NB4 (cell line): ENCODE results near the gene CA9.
"Not testable (repeated sequence)": the region's sequence is repeated elsewhere in the genome, so short reads cannot be mapped to it uniquely, and the experiment has no call there.

ENCODE experiments used
- DNase-seq: peaks from one replicate; pipeline ENCODE4 v3.0.0; 2010; ENCODE audit warnings: low read depth
- H3K4me3 ChIP-seq: one replicate; pipeline ENCODE4 v1.5.1; 2011; ENCODE audit warnings: mild to moderate bottlenecking, low read depth, low read length, moderate library complexity
- MYC ChIP-seq: IDR thresholded peaks from 2 replicates; pipeline ENCODE4 v1.6.1; 2011; ENCODE audit warnings: low read depth, low read length
- POLR2A ChIP-seq: IDR thresholded peaks from 2 replicates; pipeline ENCODE4 v1.6.1; 2011; ENCODE audit warnings: mild to moderate bottlenecking; ENCODE audit not compliant: insufficient read length; ENCODE audit errors: extremely low read depth
- TF ChIP-seq, protein P1 (sequence below): IDR thresholded peaks from one replicate; pipeline ENCODE4 v1.5.1; 2012; ENCODE audit warnings: low read depth, low read length
- TF ChIP-seq, protein P2 (sequence below): IDR thresholded peaks from 2 replicates; pipeline ENCODE4 v1.6.1; 2011; ENCODE audit warnings: low read depth, low read length

CA9 gene

DNA sequence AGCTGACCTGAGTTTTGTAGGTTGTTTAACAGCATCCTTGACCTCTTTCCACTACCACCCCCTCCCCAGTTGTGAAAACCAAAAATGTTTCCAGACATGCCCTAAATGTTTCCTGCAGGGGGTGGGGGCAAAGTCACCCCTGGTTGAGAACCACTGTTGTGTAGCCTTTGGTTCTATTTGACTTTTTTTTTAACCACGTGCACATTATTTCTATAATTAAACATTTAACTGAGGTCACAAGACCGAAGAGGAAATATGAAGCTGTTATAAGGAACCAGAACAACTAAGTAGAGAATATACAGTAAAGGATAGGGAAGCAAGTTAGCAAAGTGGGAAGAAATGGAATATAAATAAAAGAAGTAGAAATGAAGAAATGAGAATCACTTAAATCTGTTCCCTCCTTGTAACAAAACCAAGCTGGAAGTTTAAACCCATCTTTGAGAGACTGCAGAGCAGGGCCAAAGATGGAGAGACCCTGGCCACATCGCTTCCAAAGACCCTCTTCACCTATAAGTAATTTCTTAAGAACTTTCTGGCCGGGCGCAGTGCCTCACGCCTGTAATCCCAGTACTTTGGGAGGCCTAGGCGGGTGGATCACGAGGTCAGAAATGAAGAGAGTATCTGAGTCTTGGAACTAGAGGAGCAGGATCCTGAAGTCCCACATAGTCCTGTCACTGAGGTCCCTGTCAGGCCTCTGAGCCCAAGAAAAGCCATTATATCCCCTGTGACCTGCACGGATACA is 37.4 kb upstream of the CA9 start:
- DNase-seq: no peak
- TF ChIP-seq POLR2A (no peak), MYC (no peak)
- TF ChIP-seq, protein P1, sequence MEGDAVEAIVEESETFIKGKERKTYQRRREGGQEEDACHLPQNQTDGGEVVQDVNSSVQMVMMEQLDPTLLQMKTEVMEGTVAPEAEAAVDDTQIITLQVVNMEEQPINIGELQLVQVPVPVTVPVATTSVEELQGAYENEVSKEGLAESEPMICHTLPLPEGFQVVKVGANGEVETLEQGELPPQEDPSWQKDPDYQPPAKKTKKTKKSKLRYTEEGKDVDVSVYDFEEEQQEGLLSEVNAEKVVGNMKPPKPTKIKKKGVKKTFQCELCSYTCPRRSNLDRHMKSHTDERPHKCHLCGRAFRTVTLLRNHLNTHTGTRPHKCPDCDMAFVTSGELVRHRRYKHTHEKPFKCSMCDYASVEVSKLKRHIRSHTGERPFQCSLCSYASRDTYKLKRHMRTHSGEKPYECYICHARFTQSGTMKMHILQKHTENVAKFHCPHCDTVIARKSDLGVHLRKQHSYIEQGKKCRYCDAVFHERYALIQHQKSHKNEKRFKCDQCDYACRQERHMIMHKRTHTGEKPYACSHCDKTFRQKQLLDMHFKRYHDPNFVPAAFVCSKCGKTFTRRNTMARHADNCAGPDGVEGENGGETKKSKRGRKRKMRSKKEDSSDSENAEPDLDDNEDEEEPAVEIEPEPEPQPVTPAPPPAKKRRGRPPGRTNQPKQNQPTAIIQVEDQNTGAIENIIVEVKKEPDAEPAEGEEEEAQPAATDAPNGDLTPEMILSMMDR: no peak
- TF ChIP-seq, protein P2, sequence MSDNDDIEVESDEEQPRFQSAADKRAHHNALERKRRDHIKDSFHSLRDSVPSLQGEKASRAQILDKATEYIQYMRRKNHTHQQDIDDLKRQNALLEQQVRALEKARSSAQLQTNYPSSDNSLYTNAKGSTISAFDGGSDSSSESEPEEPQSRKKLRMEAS: no peak
- H3K4me3 ChIP-seq: no peak overlapping the region

DNA sequence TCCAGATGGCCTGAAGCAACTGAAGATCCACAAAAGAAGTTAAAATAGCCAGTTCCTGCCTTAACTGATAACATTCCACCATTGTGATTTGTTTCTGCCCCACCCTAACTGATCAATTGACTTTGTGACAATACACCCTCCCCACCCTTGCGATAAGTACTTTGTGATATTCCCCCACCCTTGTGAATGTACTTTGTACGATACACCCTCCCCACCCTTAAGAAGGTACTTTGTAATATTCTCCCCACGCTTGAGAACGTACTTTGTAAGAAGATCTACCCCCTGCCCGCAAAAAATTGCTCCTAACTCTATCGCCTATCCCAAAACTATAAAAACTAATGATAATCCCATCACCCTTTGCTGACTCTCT is 36.9 kb upstream of the CA9 start:
- H3K4me3 ChIP-seq, DNase-seq: not testable (repeated sequence)

DNA sequence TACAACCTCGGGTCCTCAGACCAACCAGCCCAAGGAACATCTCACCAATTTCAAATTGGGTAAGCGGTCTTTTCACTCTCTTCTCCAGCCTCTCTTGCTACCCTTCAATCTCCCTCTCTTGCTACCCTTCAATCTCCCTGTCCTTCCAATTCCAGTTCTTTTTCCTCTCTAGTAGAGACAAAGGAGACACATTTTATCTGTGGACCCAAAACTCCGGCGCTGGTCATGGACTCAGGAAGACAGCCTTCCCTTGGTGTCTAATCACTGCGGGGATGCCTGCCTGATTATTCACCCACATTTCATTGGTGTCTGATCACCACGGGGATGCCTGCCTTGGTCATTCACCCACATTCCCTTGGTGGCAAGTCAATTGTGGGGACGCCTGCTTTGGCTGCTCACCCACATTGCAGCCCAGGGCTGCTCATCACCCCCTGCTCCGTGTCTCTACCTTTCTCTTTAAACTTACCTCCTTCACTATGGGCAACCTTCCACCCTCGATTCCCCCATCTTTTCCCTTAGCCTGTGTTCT is 36.2 kb upstream of the CA9 start:
- DNase-seq, H3K4me3 ChIP-seq: not testable (repeated sequence)

DNA sequence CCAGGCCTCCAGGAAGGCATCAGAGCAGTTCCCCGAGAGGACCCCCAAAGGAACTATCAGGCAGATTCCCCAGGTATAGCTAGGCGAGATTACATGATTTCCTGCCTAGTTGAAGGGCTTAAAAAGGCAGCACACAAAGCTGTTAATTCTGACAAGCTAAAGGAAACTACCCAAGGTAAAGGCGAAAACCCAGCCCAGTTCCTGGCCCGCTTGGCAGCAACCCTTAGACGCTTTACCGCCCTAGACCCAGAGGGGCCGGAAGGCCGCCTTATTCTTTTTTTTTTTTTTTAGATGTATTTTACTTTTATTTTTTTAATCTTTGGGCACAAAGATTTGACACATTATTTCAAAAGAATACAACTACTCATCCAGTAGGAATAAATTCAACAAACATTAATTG is 35.0 kb upstream of the CA9 start:
- DNase-seq, H3K4me3 ChIP-seq: not testable (repeated sequence)

DNA sequence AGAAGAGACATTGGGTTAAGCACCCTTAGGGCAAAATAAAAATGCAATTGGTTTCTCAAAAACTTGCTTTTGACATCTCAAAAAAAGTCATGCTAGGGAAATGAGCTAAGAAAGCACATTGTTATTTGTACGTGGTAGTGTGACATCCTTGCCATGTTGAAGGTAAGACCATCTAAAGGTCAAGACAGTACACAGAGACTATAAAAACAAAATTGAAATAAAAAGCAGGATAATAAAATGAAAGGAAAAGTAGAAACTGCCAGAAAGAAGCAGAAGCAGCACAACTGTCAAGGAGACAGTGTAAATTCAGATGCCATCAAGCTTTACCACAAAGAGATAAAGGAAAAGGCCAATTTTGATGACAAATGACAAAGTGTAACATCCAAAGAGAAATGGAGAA is 34.5 kb upstream of the CA9 start:
- not testable (repeated sequence) for H3K4me3 ChIP-seq, DNase-seq

DNA sequence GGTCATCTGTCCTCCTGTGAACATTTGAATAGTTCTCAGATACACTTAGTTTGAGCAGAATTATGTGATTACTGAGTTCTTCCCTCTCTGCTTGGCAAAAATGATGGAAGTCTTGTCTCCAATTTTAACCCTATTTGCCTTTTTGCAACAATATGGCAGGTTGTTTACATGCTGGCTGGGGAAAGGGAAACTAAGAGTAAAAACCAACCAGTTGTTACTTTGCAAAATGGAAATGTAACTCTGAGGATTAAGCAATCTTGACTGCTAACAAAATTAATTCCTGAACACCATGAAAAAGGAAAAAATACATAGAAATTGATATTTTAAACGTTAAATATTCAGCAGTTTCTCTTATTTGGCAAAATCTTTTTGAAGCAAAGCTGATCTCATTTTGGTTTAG is 34.1 kb upstream of the CA9 start:
- TF ChIP-seq POLR2A (no peak), MYC (no peak)
- TF ChIP-seq, protein P1: no peak
- TF ChIP-seq, protein P2: no peak
- H3K4me3 ChIP-seq: no peak overlapping the region
- DNase-seq: no peak

DNA sequence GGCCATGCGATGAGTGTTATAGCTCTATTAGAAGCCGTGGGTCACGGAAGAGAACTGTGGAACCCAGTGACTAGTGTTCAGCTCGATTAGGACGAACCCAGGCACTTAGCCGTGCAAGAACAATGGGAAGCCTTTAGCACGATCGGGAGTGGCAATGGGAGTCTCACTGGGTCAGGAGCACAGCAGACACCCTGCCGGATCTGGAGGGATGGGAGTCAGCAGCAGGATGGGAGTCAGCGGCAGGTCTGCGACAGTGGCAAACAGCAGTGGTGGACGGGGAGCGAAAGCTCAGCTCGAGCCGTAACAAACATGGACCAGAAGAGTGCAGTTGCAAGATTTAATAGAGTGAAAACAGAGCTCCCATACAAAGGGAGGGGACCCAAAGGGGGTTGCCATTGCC is 33.3 kb upstream of the CA9 start:
- not testable (repeated sequence) for H3K4me3 ChIP-seq, DNase-seq

DNA sequence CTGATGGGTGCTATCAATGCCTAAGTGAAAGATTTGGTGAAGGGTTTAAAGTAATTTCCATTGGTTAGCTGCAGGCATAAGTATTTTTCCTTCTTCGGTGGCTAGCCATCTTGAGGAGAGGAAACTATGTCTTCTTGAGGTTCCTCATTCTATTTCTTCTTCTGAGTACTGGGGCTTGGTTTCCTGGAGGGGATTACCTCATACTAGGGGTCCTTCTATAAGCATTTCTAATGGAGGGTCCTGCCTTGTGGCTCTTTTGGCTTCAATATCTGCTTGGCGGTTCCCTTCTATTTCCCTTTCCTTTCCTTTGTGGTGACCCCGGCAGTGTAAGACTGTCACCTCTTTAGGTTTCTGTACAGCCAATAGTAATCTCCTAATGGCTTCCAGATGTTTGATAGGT is 32.2 kb upstream of the CA9 start:
- DNase-seq, H3K4me3 ChIP-seq: not testable (repeated sequence)

DNA sequence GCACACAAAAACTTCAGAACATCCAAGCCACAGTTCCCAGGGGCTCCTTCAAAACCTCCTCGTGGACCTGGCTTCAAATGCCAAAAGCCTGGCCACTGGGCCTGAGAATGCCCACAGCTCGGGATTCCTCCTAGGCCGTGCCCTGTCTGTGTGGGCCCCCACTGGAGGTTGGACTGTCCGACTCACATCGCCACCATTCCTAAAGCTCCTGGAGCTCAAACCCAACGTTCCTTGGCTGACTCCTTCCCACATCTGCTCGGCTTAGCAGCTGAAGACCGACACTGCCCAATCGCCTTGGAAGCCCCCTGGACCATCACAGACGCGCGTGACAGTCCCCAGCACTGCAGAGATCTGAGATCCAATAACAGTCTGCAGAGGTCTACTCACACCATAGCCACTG is 30.7 kb upstream of the CA9 start:
- H3K4me3 ChIP-seq: no peak overlapping the region
- no peak for DNase-seq
- TF ChIP-seq POLR2A (no peak), MYC (no peak)
- TF ChIP-seq, protein P1: no peak
- TF ChIP-seq, protein P2: no peak

DNA sequence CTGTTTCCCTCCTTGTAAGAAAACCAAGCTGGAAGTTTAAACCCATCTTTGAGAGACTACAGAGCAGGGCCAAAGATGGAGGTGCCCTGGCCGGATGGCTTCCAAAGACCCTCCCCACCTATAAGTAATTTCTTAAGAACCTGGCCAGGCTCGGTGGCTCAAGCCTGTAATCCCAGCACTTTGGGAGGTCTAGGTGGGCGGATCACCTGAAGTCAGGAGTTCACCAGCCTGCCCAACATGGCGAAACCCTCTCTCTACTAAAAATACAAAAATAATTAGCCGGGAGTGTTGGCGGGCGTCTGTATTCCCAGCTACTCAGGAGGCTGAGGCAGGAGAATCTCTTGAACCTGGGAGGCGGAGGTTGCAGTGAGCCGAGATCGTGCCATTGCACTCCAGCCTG is 28.0 kb upstream of the CA9 start:
- peak overlapping the region; percentile 79 for H3K4me3 ChIP-seq
- DNase-seq: peak; percentile 23
